Activated T-helper 9 cell treated with anti-CD3 and anti-CD28 coated beads, Interleukin-2, amount 50 U/mL, for 16 hours (primary cell): ENCODE data around the gene TSBP1.
"Not testable (repeated sequence)": the region's sequence is repeated elsewhere in the genome, so short reads cannot be mapped to it uniquely, and the experiment has no call there.

Experiments used
- DNase-seq: peaks from one replicate; pipeline ENCODE4 v3.0.0-alpha.2; 2020; ENCODE audit warnings: low read depth

TSBP1 gene

GRCh38 chr6:32288426-32288825 is 83.3 kb downstream of the TSBP1 start:
- DNase-seq = no peak

- not testable (repeated sequence) for DNase-seq
Measured at GRCh38 chr6:32273801-32274577, 97.7 kb downstream of the TSBP1 start.

GRCh38 chr6:32271429-32271828 is 100.3 kb downstream of the TSBP1 start:
- no peak for DNase-seq

- DNase-seq = not testable (repeated sequence)
Measured at GRCh38 chr6:32268459-32268858, 103.2 kb downstream of the TSBP1 start.

- DNase-seq = no peak
Measured at GRCh38 chr6:32267035-32267434, 104.7 kb downstream of the TSBP1 start.

GRCh38 chr6:32257262-32257661 is 114.4 kb downstream of the TSBP1 start:
- not testable (repeated sequence) for DNase-seq

DNA sequence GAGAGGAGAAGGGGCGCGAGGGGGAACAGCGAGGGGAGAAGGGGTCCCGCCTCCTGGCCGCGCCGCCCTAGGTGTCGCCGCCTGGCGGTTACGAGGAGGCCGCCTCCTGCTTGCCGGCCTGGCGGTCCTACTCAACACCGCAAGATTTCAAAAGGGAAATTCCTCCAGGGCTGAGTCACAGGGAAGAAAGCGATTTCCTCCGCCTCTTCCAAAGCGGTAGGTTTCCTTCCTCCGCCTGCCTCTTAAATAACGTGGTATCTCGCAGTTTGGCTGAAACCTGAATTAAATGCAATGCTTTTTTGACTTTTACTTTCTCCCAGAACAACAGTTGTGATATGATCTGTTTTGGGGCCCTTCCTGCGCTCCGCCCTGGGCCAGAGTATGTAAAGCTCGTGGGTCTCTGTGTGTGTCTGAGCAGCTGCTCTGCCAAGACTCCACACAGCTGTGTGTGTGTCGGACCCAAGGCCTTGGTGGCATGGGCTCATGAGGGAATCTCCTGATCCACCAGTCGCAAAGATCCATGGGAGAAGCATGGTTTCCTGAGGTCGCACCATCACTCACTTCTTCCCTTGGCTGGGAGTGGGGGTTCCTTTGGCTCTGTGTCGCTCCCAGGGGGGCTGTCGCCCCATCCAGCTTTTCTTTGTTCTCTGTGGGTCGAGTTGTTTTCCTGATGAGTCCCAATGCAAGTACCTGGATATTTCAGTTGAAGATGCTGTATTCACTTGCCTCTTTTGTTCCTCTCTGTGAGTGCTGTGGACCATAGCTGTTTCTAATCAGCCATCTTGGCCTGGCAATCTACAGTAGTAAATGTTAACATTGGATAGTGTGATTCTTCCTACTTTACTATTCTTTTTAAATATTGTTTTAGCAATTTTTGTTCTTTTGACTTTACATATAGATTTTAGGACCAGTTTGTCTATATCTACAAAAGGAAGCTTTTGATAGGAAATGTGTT is 116.2 kb downstream of the TSBP1 start:
- peak; percentile 51 for DNase-seq

GRCh38 chr6:32254761-32255198 is 116.9 kb downstream of the TSBP1 start:
- no peak for DNase-seq

- DNase-seq = no peak
Measured at GRCh38 chr6:32252331-32253009, 119.2 kb downstream of the TSBP1 start.

DNA sequence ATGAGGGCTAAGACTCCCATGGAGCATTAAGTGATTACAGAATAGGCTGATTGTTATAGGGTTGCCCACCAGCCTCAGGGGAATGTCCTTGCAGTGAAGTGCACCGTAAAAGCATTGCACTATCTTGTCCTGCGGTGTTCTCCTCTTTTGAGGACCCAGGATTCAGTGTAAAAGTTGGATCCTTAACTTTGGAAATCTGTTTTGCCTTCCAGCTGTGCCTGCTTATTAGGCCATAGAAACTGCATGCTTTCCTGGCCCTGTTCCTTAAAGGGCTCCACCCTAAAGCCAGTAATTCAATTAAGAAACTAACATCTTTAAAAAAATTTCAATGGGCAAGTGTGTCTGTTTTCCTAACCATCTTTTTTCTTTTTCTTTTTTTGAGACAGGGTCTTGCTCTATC is 122.4 kb downstream of the TSBP1 start:
- no peak for DNase-seq

DNA sequence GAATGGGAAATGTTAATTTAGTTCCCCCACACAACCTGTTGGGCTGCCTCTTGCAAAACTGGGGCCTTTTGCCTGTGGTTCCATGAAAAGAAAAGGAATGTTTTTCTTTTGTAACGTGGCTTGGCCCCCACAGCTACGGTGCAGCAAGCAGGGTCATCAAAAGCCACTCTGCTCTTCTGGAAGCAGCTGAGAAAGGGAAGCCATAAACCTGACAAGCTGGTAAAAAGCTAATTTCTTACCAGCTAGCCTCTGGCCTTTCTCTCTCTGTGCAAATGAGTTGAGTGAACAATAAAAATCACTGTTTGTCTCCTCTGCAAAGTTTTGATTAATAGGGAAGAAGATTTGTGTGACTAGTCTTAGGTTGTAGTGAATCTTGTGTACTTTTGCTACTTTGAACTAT is 124.3 kb downstream of the TSBP1 start:
- no peak for DNase-seq

- DNase-seq = peak; percentile 54
Measured at GRCh38 chr6:32244946-32245398, 126.7 kb downstream of the TSBP1 start.

- no peak for DNase-seq
Measured at GRCh38 chr6:32244270-32244669, 127.4 kb downstream of the TSBP1 start.
